ENCODE measurements around the gene HCST.
"Not testable (repeated sequence)": the region's sequence is repeated elsewhere in the genome, so short reads cannot be mapped to it uniquely, and the experiment has no call there.

The HCST gene

DNA sequence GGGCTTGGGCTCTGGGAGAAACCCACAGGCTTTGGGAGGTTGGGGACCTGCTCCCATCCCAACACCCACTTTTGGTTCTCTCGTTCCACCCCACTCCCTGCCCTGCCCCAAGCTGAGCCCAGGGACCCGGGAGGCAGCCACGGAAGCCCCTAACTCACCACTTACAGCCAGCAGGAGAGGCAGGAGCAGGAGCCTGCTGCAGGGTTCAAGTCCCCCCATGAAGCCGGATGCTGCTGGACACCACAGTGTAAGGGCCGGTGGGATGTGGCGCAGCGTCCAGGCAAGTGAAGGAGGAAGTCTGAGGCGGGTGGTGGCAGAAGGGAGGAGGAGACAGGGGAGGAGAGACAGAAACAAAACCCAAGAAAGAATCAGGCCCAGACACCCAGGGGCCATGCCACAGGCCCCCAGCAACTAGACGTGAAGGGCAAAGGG lies 5.7 kb downstream of the HCST start, which contains the start of gene TYROBP:
Gene TYROBP (minus strand): TSS at position 286 of the 432 bp plus-strand sequence. CDS start 67 bp downstream, at position 219.
- Histone ChIP-seq H3K9ac (no peak within 1 kb of the TSS), H3K4me2 (ENCODE audit: low read length) (no peak within 1 kb of the TSS), H3K27me3 (ENCODE audit: control insufficient read depth, insufficient read depth, low read length) (no peaks in the 10 kb centered on the region), H3K79me2 (no peaks in the 10 kb centered on the region), H3K9me3 (ENCODE audit: control insufficient read depth, low read length) (no peaks in the 10 kb centered on the region), H3K36me3 (ENCODE audit: control insufficient read depth, insufficient read depth, low read length) (no peaks in the 10 kb centered on the region), H3K4me1 (peaks cover 10% of the 10 kb centered on the region), H3K4me3 (ENCODE audit: low read depth, low read length) (no peak within 1 kb of the TSS), H2AFZ (peak within 1 kb of the TSS; percentile 68), H3K27ac (peak within 1 kb of the TSS; percentile 13)
- TF ChIP-seq, protein P1, sequence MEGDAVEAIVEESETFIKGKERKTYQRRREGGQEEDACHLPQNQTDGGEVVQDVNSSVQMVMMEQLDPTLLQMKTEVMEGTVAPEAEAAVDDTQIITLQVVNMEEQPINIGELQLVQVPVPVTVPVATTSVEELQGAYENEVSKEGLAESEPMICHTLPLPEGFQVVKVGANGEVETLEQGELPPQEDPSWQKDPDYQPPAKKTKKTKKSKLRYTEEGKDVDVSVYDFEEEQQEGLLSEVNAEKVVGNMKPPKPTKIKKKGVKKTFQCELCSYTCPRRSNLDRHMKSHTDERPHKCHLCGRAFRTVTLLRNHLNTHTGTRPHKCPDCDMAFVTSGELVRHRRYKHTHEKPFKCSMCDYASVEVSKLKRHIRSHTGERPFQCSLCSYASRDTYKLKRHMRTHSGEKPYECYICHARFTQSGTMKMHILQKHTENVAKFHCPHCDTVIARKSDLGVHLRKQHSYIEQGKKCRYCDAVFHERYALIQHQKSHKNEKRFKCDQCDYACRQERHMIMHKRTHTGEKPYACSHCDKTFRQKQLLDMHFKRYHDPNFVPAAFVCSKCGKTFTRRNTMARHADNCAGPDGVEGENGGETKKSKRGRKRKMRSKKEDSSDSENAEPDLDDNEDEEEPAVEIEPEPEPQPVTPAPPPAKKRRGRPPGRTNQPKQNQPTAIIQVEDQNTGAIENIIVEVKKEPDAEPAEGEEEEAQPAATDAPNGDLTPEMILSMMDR (IDR thresholded peaks at IDR 0.05) = no peak

DNA sequence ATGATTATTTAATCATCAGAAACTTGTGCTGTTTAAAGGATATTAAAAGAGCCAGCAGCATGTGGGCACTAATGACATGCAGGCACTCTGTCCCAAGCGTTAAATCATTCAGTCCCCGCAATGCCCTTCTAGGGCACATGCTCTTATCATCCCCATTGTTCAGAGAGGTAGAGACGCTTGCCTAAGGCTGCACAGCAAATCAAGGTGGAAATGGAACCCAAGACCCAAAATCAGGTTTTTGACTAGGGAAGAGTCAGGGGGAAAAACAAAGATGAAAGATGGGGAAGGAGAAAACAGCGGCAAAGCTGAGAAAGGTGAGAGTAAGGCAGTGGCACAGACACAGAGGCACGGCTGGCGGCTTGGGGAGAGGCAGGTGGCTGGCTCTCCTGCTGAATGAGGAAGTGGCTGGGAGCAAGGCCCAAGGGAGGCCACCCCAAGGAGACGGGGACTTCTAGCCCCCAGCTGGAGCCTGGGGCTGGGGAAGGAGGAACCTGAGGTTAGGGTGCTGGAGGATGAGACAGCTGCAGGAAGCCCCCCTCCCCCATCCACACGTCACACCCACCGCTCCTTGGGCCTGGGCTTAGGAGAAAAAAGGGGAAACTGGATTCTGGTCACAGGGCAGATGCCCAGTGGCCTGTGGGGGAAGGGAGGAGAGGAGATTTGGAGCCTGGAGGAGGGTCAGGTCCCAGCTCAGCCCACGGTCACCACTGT lies 6.8 kb downstream of the HCST start:
- H3K36me3 ChIP-seq (ENCODE audit: control insufficient read depth, insufficient read depth, low read length) = no peaks in the 10 kb centered on the region
- H3K9ac ChIP-seq = no peak overlapping the region
- no peaks in the 10 kb centered on the region for H3K79me2 ChIP-seq
- no peaks in the 10 kb centered on the region for H3K9me3 ChIP-seq (ENCODE audit: control insufficient read depth, low read length)
- H3K27ac ChIP-seq = no peak overlapping the region
- H3K4me2 ChIP-seq (ENCODE audit: low read length) = no peak overlapping the region
- TF ChIP-seq, protein P1 (IDR thresholded peaks at IDR 0.05) = no peak
- H3K4me3 ChIP-seq (ENCODE audit: low read depth, low read length) = no peak overlapping the region
- no peaks in the 10 kb centered on the region for H3K27me3 ChIP-seq (ENCODE audit: control insufficient read depth, insufficient read depth, low read length)
- peaks cover 5% of the 10 kb centered on the region for H3K4me1 ChIP-seq
- H2AFZ ChIP-seq = no peak overlapping the region

DNA sequence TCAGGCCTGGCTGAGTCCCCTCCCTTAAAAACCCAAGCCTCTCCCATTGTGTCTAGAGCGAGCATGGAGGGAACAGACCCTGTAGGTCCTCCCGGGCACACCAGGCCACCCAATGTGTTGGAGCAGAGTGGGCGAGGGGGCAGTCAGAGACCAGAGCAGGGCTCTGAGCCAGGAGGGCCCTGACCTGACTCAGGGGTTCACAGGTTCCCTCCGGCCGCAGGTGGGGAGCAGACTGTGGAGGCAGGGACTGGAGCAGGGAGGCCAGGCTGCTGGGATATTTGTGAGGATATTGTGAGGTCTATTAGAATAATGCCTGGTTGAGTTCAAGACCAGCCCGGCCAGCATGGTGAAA lies 7.3 kb downstream of the HCST start:
- Histone ChIP-seq H3K9ac (no peak overlapping the region), H3K4me3 (ENCODE audit: low read depth, low read length) (no peak overlapping the region), H3K9me3 (ENCODE audit: control insufficient read depth, low read length) (no peaks in the 10 kb centered on the region), H3K4me2 (ENCODE audit: low read length) (no peak overlapping the region), H3K27me3 (ENCODE audit: control insufficient read depth, insufficient read depth, low read length) (no peaks in the 10 kb centered on the region), H3K79me2 (no peaks in the 10 kb centered on the region), H3K36me3 (ENCODE audit: control insufficient read depth, insufficient read depth, low read length) (no peaks in the 10 kb centered on the region), H3K4me1 (peaks cover 5% of the 10 kb centered on the region), H2AFZ (no peak overlapping the region), H3K27ac (peak overlapping the region; percentile 7)
- TF ChIP-seq, protein P1 (IDR thresholded peaks at IDR 0.05) = no peak

DNA sequence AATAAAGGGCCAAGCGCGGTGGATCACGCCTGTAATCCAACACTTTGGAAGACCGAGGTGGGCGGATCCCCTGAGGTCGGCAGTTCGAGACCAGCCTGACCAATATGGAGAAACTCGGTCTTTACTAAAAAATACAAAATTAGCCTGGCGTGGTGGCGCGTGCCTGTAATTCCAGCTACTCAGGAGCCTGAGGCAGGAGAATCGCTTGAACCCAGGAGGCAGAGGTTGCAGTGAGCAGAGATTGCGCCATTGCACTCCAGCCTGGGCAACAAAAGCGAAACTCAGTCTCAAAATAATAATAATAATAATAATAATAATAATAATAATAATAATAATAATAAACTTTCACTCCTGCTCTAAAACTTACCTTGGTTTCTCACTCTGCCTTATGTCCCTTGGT lies 8.0 kb downstream of the HCST start:
- H2AFZ ChIP-seq; H3K4me1 ChIP-seq; H3K4me2 ChIP-seq (ENCODE audit: low read length); H3K79me2 ChIP-seq; H3K27ac ChIP-seq; H3K27me3 ChIP-seq (ENCODE audit: control insufficient read depth, insufficient read depth, low read length); H3K4me3 ChIP-seq (ENCODE audit: low read depth, low read length); H3K9me3 ChIP-seq (ENCODE audit: control insufficient read depth, low read length); H3K36me3 ChIP-seq (ENCODE audit: control insufficient read depth, insufficient read depth, low read length); H3K9ac ChIP-seq: not testable (repeated sequence)

DNA sequence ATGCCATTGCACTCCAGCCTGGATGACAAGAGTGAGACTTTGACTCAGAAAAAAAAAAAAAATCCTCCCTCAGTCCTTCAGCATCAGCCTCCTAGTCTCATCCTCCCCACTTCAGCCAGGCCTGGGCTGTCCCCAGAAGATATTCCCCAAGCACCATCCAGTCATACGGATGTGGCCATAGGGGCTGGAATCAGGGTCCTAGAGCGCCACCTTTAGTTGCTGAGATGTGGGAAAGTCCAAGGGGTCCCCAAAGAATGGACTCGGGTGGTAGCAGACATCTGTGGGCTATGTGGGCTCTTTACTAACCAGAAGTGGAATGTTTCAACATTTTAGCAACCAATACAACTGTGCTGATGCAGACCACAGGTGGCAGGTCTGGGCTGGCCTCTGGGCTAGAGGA lies 8.8 kb downstream of the HCST start:
- H3K4me3 ChIP-seq (ENCODE audit: low read depth, low read length) = no peak overlapping the region
- H3K4me2 ChIP-seq (ENCODE audit: low read length) = no peak overlapping the region
- no peaks in the 10 kb centered on the region for H3K79me2 ChIP-seq
- no peak overlapping the region for H2AFZ ChIP-seq
- H3K36me3 ChIP-seq (ENCODE audit: control insufficient read depth, insufficient read depth, low read length) = no peaks in the 10 kb centered on the region
- no peak overlapping the region for H3K27ac ChIP-seq
- H3K9me3 ChIP-seq (ENCODE audit: control insufficient read depth, low read length) = no peaks in the 10 kb centered on the region
- no peaks in the 10 kb centered on the region for H3K27me3 ChIP-seq (ENCODE audit: control insufficient read depth, insufficient read depth, low read length)
- peaks cover 5% of the 10 kb centered on the region for H3K4me1 ChIP-seq
- H3K9ac ChIP-seq = no peak overlapping the region
- TF ChIP-seq, protein P1 (IDR thresholded peaks at IDR 0.05) = no peak

Data from parathyroid adenoma (tissue), 2 donors.